H1 (cell line): ENCODE measurements around the gene HMOX2. TPM values are rescaled to one million over a fixed set of nuclear protein-coding genes. Genes with fewer than 3 reads are reported as not detected.
A peak's percentile ranks its signal among the peaks of the same experiment; 100 is the strongest.

ENCODE experiments used
- CTCF ChIA-PET: fragments of 300-600 bp; sonication (Branson Sonifier 250); formaldehyde crosslinking; loops from one replicate; lab custom pipeline; 2021; ENCODE audit not compliant: partially characterized antibody; lab: Charles Lee
- POLR2A ChIA-PET: fragments of 300-600 bp; sonication (Branson Sonifier 250); formaldehyde crosslinking; loops from one replicate; lab custom pipeline; 2021; ENCODE audit warnings: inconsistent platforms; ENCODE audit not compliant: partially characterized antibody; lab: Charles Lee
- DNase-seq, 2 experiments: peaks; one replicate each; pipeline versions ENCODE4 v3.0.0 to v3.0.0-alpha.2; 2010 to 2022; ENCODE audit warnings: low spot score in 2 of 2, low read depth in 1 of 2, mixed read lengths in 1 of 2
- FAIRE-seq: peaks from 2 replicates; lab custom pipeline; 2011; peaks lifted over from hg19 to GRCh38; lab: Jason Lieb, UNC
- H2AFZ ChIP-seq: 2 replicates; pipeline ENCODE4 v1.8.1; 2012; ENCODE audit warnings: low read length, inconsistent platforms
- H2AK5ac ChIP-seq: 2 replicates; pipeline ENCODE4 v1.6.1; 2013; ENCODE audit warnings: low read depth, low read length
- H2BK120ac ChIP-seq: replicated peaks from 2 replicates; pipeline ENCODE3; 2013; ENCODE audit warnings: low read depth, low read length, inconsistent platforms
- H2BK12ac ChIP-seq: 2 replicates; pipeline ENCODE4 v1.6.1; 2013; ENCODE audit warnings: low read depth, low read length
- H2BK15ac ChIP-seq: 2 replicates; pipeline ENCODE4 v1.6.1; 2013; ENCODE audit warnings: low read length
- H2BK20ac ChIP-seq: 2 replicates; pipeline ENCODE4 v1.6.1; 2013; ENCODE audit warnings: low read length
- H2BK5ac ChIP-seq: 2 replicates; pipeline ENCODE4 v1.6.1; 2013; ENCODE audit warnings: low read depth, low read length
- H3K14ac ChIP-seq: 2 replicates; pipeline ENCODE4 v1.6.1; 2013; ENCODE audit warnings: inconsistent platforms; ENCODE audit not compliant: insufficient read length
- H3K18ac ChIP-seq: 2 replicates; pipeline ENCODE4 v1.6.1; 2013; ENCODE audit warnings: low read length; ENCODE audit errors: extremely low read depth
- H3K23ac ChIP-seq: 2 replicates; pipeline ENCODE4 v1.6.1; 2013; ENCODE audit warnings: inconsistent platforms; ENCODE audit not compliant: insufficient read length
- H3K23me2 ChIP-seq: 2 replicates; pipeline ENCODE4 v1.6.1; 2013; ENCODE audit warnings: low read depth, low read length
- H3K27ac ChIP-seq: 2 replicates; pipeline ENCODE4 v1.6.1; 2011; ENCODE audit warnings: low read depth, low read length, inconsistent platforms
- H3K27me3 ChIP-seq, 4 experiments: replicated peaks in 1 of 4; 1 replicate in 1 of 4; 2 replicates in 3 of 4; pipeline versions ENCODE4 v1.6.1 to v1.8.1; 2011 to 2013; ENCODE audit warnings: low read length in 3 of 4, mild to moderate bottlenecking in 3 of 4, inconsistent platforms in 2 of 4, mixed read lengths in 2 of 4, moderate library complexity in 1 of 4; ENCODE audit not compliant: control insufficient read depth in 3 of 4, insufficient read depth in 3 of 4; ENCODE audit errors: extremely low read depth in 1 of 4
- H3K36me3 ChIP-seq, 4 experiments: 2 replicates each; pipeline versions ENCODE4 v1.6.1 to v1.8.1; 2011 to 2013; ENCODE audit warnings: mild to moderate bottlenecking in 4 of 4, low read length in 3 of 4, moderate library complexity in 2 of 4, control low read depth in 1 of 4, inconsistent platforms in 1 of 4; ENCODE audit not compliant: insufficient read depth in 4 of 4, control insufficient read depth in 2 of 4
- H3K4ac ChIP-seq: replicated peaks from 2 replicates; pipeline ENCODE3; 2013; ENCODE audit warnings: low read length, low read depth, mixed read lengths, inconsistent platforms; ENCODE audit not compliant: insufficient read length
- H3K4me1 ChIP-seq, 4 experiments: replicated peaks in 1 of 4; 1 replicate in 1 of 4; 2 replicates in 3 of 4; pipeline versions ENCODE4 v1.6.1 to v1.8.1; 2011 to 2013; ENCODE audit warnings: low read length in 3 of 4, inconsistent platforms in 2 of 4, mixed read lengths in 1 of 4; ENCODE audit not compliant: insufficient read depth in 4 of 4, control insufficient read depth in 3 of 4
- H3K4me2 ChIP-seq, 2 experiments: 2 replicates each; pipeline versions ENCODE4 v1.6.1 to v1.8.1; 2011 to 2013; ENCODE audit warnings: low read depth in 2 of 2, low read length in 2 of 2, control low read depth in 1 of 2, inconsistent platforms in 1 of 2, mild to moderate bottlenecking in 1 of 2; ENCODE audit not compliant: insufficient read depth in 1 of 2
- H3K4me3 ChIP-seq, 4 experiments: fragments of 200-600, 300-600 bp in 1 of 4; sonication (generic), shearing (Covaris generic), sonication (Bioruptor Twin) in 1 of 4; 2 replicates each; pipeline versions ENCODE4 v1.5.1 to v1.8.1; 2011 to 2016; ENCODE audit warnings: low read length in 4 of 4, low read depth in 3 of 4, control low read depth in 2 of 4, inconsistent platforms in 2 of 4, mild to moderate bottlenecking in 2 of 4, mixed read lengths in 1 of 4, moderate library complexity in 1 of 4; ENCODE audit not compliant: insufficient read depth in 2 of 4; ENCODE audit errors: extremely low read depth in 1 of 4
- H3K56ac ChIP-seq: replicated peaks from 2 replicates; pipeline ENCODE3; 2013; ENCODE audit warnings: low read depth, mild to moderate bottlenecking, mixed read lengths, low read length, inconsistent platforms; ENCODE audit not compliant: insufficient read length
- H3K79me1 ChIP-seq: 2 replicates; pipeline ENCODE4 v1.6.1; 2013; ENCODE audit warnings: low read depth, low read length, control low read depth
- H3K79me2 ChIP-seq, 2 experiments: 2 replicates each; pipeline versions ENCODE4 v1.6.1 to v1.8.1; 2012 to 2013; ENCODE audit warnings: low read length in 2 of 2, mild to moderate bottlenecking in 2 of 2, inconsistent platforms in 1 of 2; ENCODE audit not compliant: insufficient read depth in 2 of 2, control insufficient read depth in 1 of 2
- H3K9ac ChIP-seq, 4 experiments: replicated peaks in 1 of 4; 1 replicate in 1 of 4; 2 replicates in 3 of 4; pipeline versions ENCODE4 v1.6.1 to v1.8.1; 2011 to 2013; ENCODE audit warnings: low read depth in 3 of 4, low read length in 3 of 4, control low read depth in 2 of 4, mild to moderate bottlenecking in 2 of 4, moderate library complexity in 2 of 4, inconsistent platforms in 1 of 4; ENCODE audit errors: extremely low read depth in 1 of 4
- H3K9me3 ChIP-seq, 2 experiments: 2 replicates each; pipeline versions ENCODE4 v1.6.1 to v1.8.1; 2012 to 2013; ENCODE audit warnings: mild to moderate bottlenecking in 2 of 2, moderate library complexity in 2 of 2, control low read depth in 1 of 2, inconsistent platforms in 1 of 2, low read depth in 1 of 2, low read length in 1 of 2, mixed read lengths in 1 of 2; ENCODE audit not compliant: insufficient read depth in 2 of 2
- H4K20me1 ChIP-seq, 2 experiments: replicated peaks in 1 of 2; 2 replicates each; pipeline versions ENCODE3 to v1.8.1; 2011 to 2013; ENCODE audit warnings: inconsistent platforms in 2 of 2, low read length in 2 of 2, mild to moderate bottlenecking in 1 of 2; ENCODE audit not compliant: insufficient read depth in 2 of 2, control insufficient read depth in 1 of 2
- H4K5ac ChIP-seq: 2 replicates; pipeline ENCODE4 v1.6.1; 2013; ENCODE audit warnings: low read length, low read depth, mixed read lengths, inconsistent platforms; ENCODE audit not compliant: insufficient read length
- H4K8ac ChIP-seq: 2 replicates; pipeline ENCODE4 v1.8.0; 2013; ENCODE audit warnings: mild to moderate bottlenecking, moderate library complexity, low read length, inconsistent platforms; ENCODE audit not compliant: insufficient read depth; ENCODE audit errors: extremely low read depth
- H4K91ac ChIP-seq: replicated peaks from 2 replicates; pipeline ENCODE3; 2013; ENCODE audit warnings: low read length, mixed read lengths, inconsistent platforms; ENCODE audit not compliant: insufficient read length
- BACH1 ChIP-seq: IDR thresholded peaks from 2 replicates; pipeline ENCODE4 v1.6.1; 2012; ENCODE audit warnings: low read length, improper control_type of control experiment
- CBX8 ChIP-seq: fragments of 300-800, 300-1000 bp; sonication (generic); IDR thresholded peaks from 2 replicates; pipeline ENCODE4 v1.7.1; 2016; ENCODE audit warnings: low read depth, low read length, borderline replicate concordance
- CREB1 ChIP-seq: IDR thresholded peaks from 2 replicates; pipeline ENCODE4 v1.6.1; 2012; ENCODE audit warnings: inconsistent platforms
- EGR1 ChIP-seq: IDR thresholded peaks from 2 replicates; pipeline ENCODE4 v1.6.1; 2011; ENCODE audit warnings: low read depth, low read length, borderline replicate concordance
- FOSL1 ChIP-seq: IDR thresholded peaks from 2 replicates; pipeline ENCODE4 v1.6.1; 2011; ENCODE audit warnings: mild to moderate bottlenecking, low read depth, low read length, moderate library complexity; ENCODE audit not compliant: insufficient read depth
- PHF8 ChIP-seq: fragments of 200-600 bp; sonication (generic); conservative IDR thresholded peaks from 2 replicates; pipeline ENCODE4 v1.7.1; 2012; ENCODE audit warnings: low read depth, mild to moderate bottlenecking, inconsistent platforms, low read length, moderate library complexity
- SP2 ChIP-seq: IDR thresholded peaks from 2 replicates; pipeline ENCODE4 v1.6.1; 2012; ENCODE audit warnings: mild to moderate bottlenecking, low read length, inconsistent platforms
- WGBS, 2 experiments: shearing (Covaris generic) in 1 of 2; methylation state at CpG; one replicate each; pipeline versions ENCODE4 v1.1.6 to v1.1.7; 2013 to 2015; ENCODE audit warnings: low lambda C conversion rate in 2 of 2, mixed read lengths in 2 of 2, inconsistent platforms in 1 of 2, low coverage in 1 of 2, missing lambda C conversion rate in 1 of 2; ENCODE audit not compliant: insufficient replicate concordance in 2 of 2, insufficient coverage in 1 of 2, insufficient read length in 1 of 2; ENCODE audit errors: extremely low coverage in 1 of 2, missing lambda C conversion rate in 1 of 2; 5-methylcytosine and 5-hydroxymethylcytosine counted together
- polyA plus RNA-seq, 7 experiments: library from polyadenylated mRNA; depleted of rRNA in 3 of 7; stranded (reverse) in 5 of 7; unstranded in 2 of 7; fragments of >200 nt in 5 of 7; fragments of 200-250 nt in 2 of 7; gene quantifications; 1 replicate in 5 of 7; 2 replicates in 1 of 7; 4 replicates in 1 of 7; pipeline versions ENCODE4 v1.2.1 to v1.2.3, GENCODE V29; 2011 to 2013; ENCODE audit warnings: missing spikeins in 2 of 7, mixed read lengths in 2 of 7
- total RNA-seq: library from RNA; stranded (reverse); fragmentation: NEBNext Ultra II Directional; extraction: Animal tissue kit (Norgen Biotek cat#: 25700); gene quantifications from 2 replicates; pipeline ENCODE4 v1.2.1, GENCODE V29; 2021
- TF ChIP-seq, protein P1 (sequence below): IDR thresholded peaks from 2 replicates; pipeline ENCODE4 v1.6.1; 2011; ENCODE audit warnings: low read depth, mild to moderate bottlenecking, low read length; ENCODE audit not compliant: insufficient read depth
- TF ChIP-seq, protein P2 (sequence below), 3 experiments: IDR thresholded peaks; 1 replicate in 2 of 3; 2 replicates in 1 of 3; pipeline versions ENCODE4 v1.5.1 to v1.6.1; 2011; ENCODE audit warnings: low read length in 3 of 3, mild to moderate bottlenecking in 3 of 3, inconsistent platforms in 2 of 3, low read depth in 1 of 3, moderate library complexity in 1 of 3; ENCODE audit not compliant: insufficient read depth in 1 of 3; ENCODE audit errors: control extremely low read depth in 1 of 3

HMOX2 gene
- total and polyA plus RNA-seq, 2 of the 8 experiments (the other 6 are each of a cell fraction or from before 2014, with no cell fraction given): 36.5 to 48.4 TPM

DNA sequence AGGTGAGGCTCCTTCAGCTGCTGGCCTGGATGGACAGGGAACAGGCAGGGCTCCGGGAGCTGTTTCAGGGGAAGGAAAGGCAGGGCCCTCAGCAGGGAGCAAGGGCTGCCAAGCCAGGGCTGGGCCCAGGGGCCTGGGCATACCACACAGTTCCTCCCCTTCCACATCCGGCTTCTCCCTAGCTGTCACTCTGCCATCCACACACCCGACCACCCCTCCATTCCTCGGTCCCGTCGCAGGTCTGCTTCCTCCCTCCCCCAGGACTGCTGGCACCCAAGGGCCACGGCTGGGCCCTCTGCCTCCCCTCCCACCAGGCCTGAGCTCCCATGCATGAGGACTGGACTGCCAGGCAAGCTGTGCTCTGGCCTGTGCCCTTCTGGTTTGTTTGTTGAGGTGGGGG is 38.4 kb downstream of the HMOX2 start:
- Histone ChIP-seq H3K4me3 (no peak overlapping the region), H2BK5ac (peak overlapping the region; percentile 71; the same call in 1 of the 2 replicates), H3K36me3 (peaks cover 4 to 20% (median 9%) of the 10 kb centered on the region in 4 experiments; a peak in 4 of 8 replicates), H2BK120ac (no peak overlapping the region), H2BK12ac (0 out of 2 replicates have a peak overlapping the region, but pooled peaks have one; percentile 50), H3K27ac (no peak overlapping the region), H3K9ac (no peak overlapping the region), H4K91ac (no peak overlapping the region), H2BK20ac (no peak overlapping the region), H3K79me1 (no peaks in the 10 kb centered on the region; the same call in 1 of the 2 replicates), H3K9me3 (no peaks in the 10 kb centered on the region), H3K14ac (no peak overlapping the region), H3K79me2 (peaks cover 0 to 5% of the 10 kb centered on the region in 2 experiments; a peak in 1 of 4 replicates), H3K23me2 (no peaks in the 10 kb centered on the region), H3K23ac (no peak overlapping the region), H4K5ac (no peak overlapping the region), H3K4me1 (peaks cover 0 to 5% (median 2%) of the 10 kb centered on the region in 4 experiments; a peak in 6 of 7 replicates), H2AFZ (no peak overlapping the region), H2AK5ac (no peak overlapping the region), H2BK15ac (no peak overlapping the region), H4K20me1 (peaks cover 11 to 21% of the 10 kb centered on the region in 2 experiments), H3K27me3 (no peaks in the 10 kb centered on the region), H3K4me2 (no peak overlapping the region; a peak in 1 of 4 replicates), H3K4ac (no peak overlapping the region), H3K56ac (no peak overlapping the region), H4K8ac (peak overlapping the region; percentile 36; the same call in 1 of the 2 replicates), H3K18ac (no peak overlapping the region)
- WGBS, 2 experiments: 89% methylated on average over 6 of the region's 7 CpGs; no CpG with 5 or more reads in 1 of the 2 experiments
- POLR2A ChIA-PET: interaction anchor here (0.7 to 3.7 kb wide), 7 partner anchors 14 to 99 kb away, joined by 3 to 8 read pairs (median 4); no protein-coding TSS in a partner anchor
- CTCF ChIA-PET: interaction anchor here (0.7 to 35.4 kb wide), 14 partner anchors 7 to 1055 kb away, joined by 3 to 968 read pairs (median 4); partner anchors contain the start of genes C16orf96 and CDIP1
- no peak for FAIRE-seq
- no peak for DNase-seq
- TF ChIP-seq, protein P1, sequence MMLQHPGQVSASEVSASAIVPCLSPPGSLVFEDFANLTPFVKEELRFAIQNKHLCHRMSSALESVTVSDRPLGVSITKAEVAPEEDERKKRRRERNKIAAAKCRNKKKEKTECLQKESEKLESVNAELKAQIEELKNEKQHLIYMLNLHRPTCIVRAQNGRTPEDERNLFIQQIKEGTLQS: no peak
- no peak for TF ChIP-seq CBX8
- no peak for TF ChIP-seq PHF8
- TF ChIP-seq SP2: no peak
- TF ChIP-seq FOSL1: no peak
- TF ChIP-seq BACH1: no peak
- no peak for TF ChIP-seq EGR1
- TF ChIP-seq, protein P2, sequence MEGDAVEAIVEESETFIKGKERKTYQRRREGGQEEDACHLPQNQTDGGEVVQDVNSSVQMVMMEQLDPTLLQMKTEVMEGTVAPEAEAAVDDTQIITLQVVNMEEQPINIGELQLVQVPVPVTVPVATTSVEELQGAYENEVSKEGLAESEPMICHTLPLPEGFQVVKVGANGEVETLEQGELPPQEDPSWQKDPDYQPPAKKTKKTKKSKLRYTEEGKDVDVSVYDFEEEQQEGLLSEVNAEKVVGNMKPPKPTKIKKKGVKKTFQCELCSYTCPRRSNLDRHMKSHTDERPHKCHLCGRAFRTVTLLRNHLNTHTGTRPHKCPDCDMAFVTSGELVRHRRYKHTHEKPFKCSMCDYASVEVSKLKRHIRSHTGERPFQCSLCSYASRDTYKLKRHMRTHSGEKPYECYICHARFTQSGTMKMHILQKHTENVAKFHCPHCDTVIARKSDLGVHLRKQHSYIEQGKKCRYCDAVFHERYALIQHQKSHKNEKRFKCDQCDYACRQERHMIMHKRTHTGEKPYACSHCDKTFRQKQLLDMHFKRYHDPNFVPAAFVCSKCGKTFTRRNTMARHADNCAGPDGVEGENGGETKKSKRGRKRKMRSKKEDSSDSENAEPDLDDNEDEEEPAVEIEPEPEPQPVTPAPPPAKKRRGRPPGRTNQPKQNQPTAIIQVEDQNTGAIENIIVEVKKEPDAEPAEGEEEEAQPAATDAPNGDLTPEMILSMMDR (IDR thresholded peaks at IDR 0.05; ENCODE audit: control extremely low read depth in 1 of 3, insufficient read depth in 1 of 3, low read depth in 1 of 3, low read length in 3 of 3): no peak
- no peak for TF ChIP-seq CREB1
